H7 (cell line): ENCODE results near the gene ANKRD55. TPM values are rescaled to one million over a fixed set of nuclear protein-coding genes. Genes with fewer than 3 reads are reported as not detected.
A peak's percentile ranks its signal among the peaks of the same experiment; 100 is the strongest.

Experiments
- DNase-seq: peaks from one replicate; pipeline ENCODE4 v3.0.0; 2012
- H3K27me3 ChIP-seq: 2 replicates; pipeline ENCODE4 v1.6.0; 2011; ENCODE audit warnings: mild to moderate bottlenecking, low read length; ENCODE audit not compliant: control insufficient read depth, insufficient read depth
- H3K36me3 ChIP-seq: replicated peaks from 2 replicates; pipeline ENCODE4 v1.5.1; 2011; ENCODE audit warnings: low read length; ENCODE audit not compliant: control insufficient read depth, insufficient read depth
- H3K4me3 ChIP-seq: 2 replicates; pipeline ENCODE4 v1.5.1; 2011; ENCODE audit warnings: low read depth, mild to moderate bottlenecking, control low read depth, low read length, moderate library complexity; ENCODE audit not compliant: insufficient read depth
- total RNA-seq: library from RNA; depleted of rRNA; stranded (reverse); fragments of >200 nt; shearing (Covaris generic); gene quantifications from 2 replicates; pipeline ENCODE4 v1.2.3, GENCODE V29; 2014

ANKRD55 gene
- total RNA-seq, 1 experiment from 2014 or later, result not detected

- H3K27me3 ChIP-seq, result no peaks in the 10 kb centered on the region
- no peaks in the 10 kb centered on the region for H3K36me3 ChIP-seq
- DNase-seq, result no peak
- no peak overlapping the region for H3K4me3 ChIP-seq
Observed at GRCh38 chr5:56176155-56176798, 56.9 kb downstream of the ANKRD55 start.

GRCh38 chr5:56175488-56175887 is 57.6 kb downstream of the ANKRD55 start:
- Histone ChIP-seq H3K27me3 (no peaks in the 10 kb centered on the region), H3K36me3 (no peaks in the 10 kb centered on the region), H3K4me3 (no peak overlapping the region)
- peak; percentile 23 for DNase-seq

- Histone ChIP-seq H3K4me3 (no peak overlapping the region), H3K36me3 (no peaks in the 10 kb centered on the region)
Observed at GRCh38 chr5:56175021-56175420, 58.1 kb downstream of the ANKRD55 start.

GRCh38 chr5:56172241-56172640 is 60.9 kb downstream of the ANKRD55 start:
- DNase-seq, result no peak

More at GRCh38 chr5:56175021-56175420, 58.1 kb downstream of the ANKRD55 start:
- DNase-seq, result no peak
- H3K27me3 ChIP-seq, result no peaks in the 10 kb centered on the region

GRCh38 chr5:56170557-56170956 is 62.6 kb downstream of the ANKRD55 start:
- no peak for DNase-seq

More at GRCh38 chr5:56172241-56172640, 60.9 kb downstream of the ANKRD55 start:
- Histone ChIP-seq H3K4me3 (no peak overlapping the region), H3K36me3 (no peaks in the 10 kb centered on the region), H3K27me3 (no peaks in the 10 kb centered on the region)

GRCh38 chr5:56169949-56170348 is 63.2 kb downstream of the ANKRD55 start:
- no peaks in the 10 kb centered on the region for H3K36me3 ChIP-seq
- no peak for DNase-seq
- H3K4me3 ChIP-seq, result no peak overlapping the region
- H3K27me3 ChIP-seq, result no peaks in the 10 kb centered on the region

More at GRCh38 chr5:56170557-56170956, 62.6 kb downstream of the ANKRD55 start:
- Histone ChIP-seq H3K36me3 (no peaks in the 10 kb centered on the region), H3K4me3 (no peak overlapping the region), H3K27me3 (no peaks in the 10 kb centered on the region)

GRCh38 chr5:56169281-56169680 is 63.8 kb downstream of the ANKRD55 start:
- no peak for DNase-seq
- Histone ChIP-seq H3K4me3 (no peak overlapping the region), H3K27me3 (no peaks in the 10 kb centered on the region), H3K36me3 (no peaks in the 10 kb centered on the region)

- H3K27me3 ChIP-seq, result no peaks in the 10 kb centered on the region
- H3K36me3 ChIP-seq, result no peaks in the 10 kb centered on the region
- no peak for DNase-seq
- no peak overlapping the region for H3K4me3 ChIP-seq
Observed at GRCh38 chr5:56168066-56168478, 65.1 kb downstream of the ANKRD55 start.

- no peak for DNase-seq
- Histone ChIP-seq H3K27me3 (no peaks in the 10 kb centered on the region), H3K36me3 (no peaks in the 10 kb centered on the region), H3K4me3 (no peak overlapping the region)
Observed at GRCh38 chr5:56167519-56167918, 65.6 kb downstream of the ANKRD55 start.

- Histone ChIP-seq H3K4me3 (no peak overlapping the region), H3K36me3 (no peaks in the 10 kb centered on the region), H3K27me3 (no peaks in the 10 kb centered on the region)
- no peak for DNase-seq
Observed at GRCh38 chr5:56166671-56167385, 66.3 kb downstream of the ANKRD55 start.

GRCh38 chr5:56164376-56164775 is 68.8 kb downstream of the ANKRD55 start:
- Histone ChIP-seq H3K4me3 (no peak overlapping the region), H3K27me3 (no peaks in the 10 kb centered on the region), H3K36me3 (no peaks in the 10 kb centered on the region)
- no peak for DNase-seq

- DNase-seq, result no peak
- Histone ChIP-seq H3K27me3 (no peaks in the 10 kb centered on the region), H3K4me3 (no peak overlapping the region), H3K36me3 (no peaks in the 10 kb centered on the region)
Observed at GRCh38 chr5:56161927-56162326, 71.2 kb downstream of the ANKRD55 start.

GRCh38 chr5:56161439-56161823 is 71.7 kb downstream of the ANKRD55 start:
- Histone ChIP-seq H3K36me3 (no peaks in the 10 kb centered on the region), H3K4me3 (no peak overlapping the region), H3K27me3 (no peaks in the 10 kb centered on the region)
- DNase-seq, result no peak

GRCh38 chr5:56160723-56161438 is 72.2 kb downstream of the ANKRD55 start:
- no peak for DNase-seq
- Histone ChIP-seq H3K36me3 (no peaks in the 10 kb centered on the region), H3K27me3 (no peaks in the 10 kb centered on the region), H3K4me3 (no peak overlapping the region)

- H3K36me3 ChIP-seq, result no peaks in the 10 kb centered on the region
- H3K27me3 ChIP-seq, result no peaks in the 10 kb centered on the region
- H3K4me3 ChIP-seq, result no peak overlapping the region
- DNase-seq, result no peak
Observed at GRCh38 chr5:56159521-56159947, 73.6 kb downstream of the ANKRD55 start.
